Activated CD8-positive, alpha-beta memory T cell treated with anti-CD3 and anti-CD28 coated beads for 48 hours (primary cell): Measurements from ENCODE around the gene EHMT1.

Source experiments
- DNase-seq, 3 experiments: peaks; one replicate each; pipeline ENCODE4 v3.0.0-alpha.2; 2020; ENCODE audit warnings: low read depth in 2 of 3, low spot score in 2 of 3

The EHMT1 gene

GRCh38 chr9:137817236-137818200 lies 198.7 kb downstream of the EHMT1 start:
- DNase-seq = no peak

DNA sequence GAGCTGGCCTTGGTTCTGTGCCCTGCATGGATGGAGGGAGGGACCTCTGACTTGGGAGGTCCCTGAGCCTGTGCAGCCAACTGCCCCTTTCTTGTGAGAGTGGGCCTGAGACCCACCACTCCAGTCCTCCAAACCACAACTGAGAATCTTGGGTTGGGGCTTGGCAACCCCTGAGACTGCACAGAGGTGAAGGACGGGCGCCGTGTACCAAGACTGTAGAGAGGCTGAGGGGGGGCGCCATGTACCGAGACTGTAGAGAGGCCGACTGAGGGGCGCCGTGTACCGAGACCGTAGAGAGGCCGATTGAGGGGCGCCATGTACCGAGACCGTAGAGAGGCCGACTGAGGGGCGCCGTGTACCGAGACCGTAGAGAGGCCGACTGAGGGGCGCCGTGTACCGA lies 199.5 kb downstream of the EHMT1 start:
- no peak for DNase-seq

DNA sequence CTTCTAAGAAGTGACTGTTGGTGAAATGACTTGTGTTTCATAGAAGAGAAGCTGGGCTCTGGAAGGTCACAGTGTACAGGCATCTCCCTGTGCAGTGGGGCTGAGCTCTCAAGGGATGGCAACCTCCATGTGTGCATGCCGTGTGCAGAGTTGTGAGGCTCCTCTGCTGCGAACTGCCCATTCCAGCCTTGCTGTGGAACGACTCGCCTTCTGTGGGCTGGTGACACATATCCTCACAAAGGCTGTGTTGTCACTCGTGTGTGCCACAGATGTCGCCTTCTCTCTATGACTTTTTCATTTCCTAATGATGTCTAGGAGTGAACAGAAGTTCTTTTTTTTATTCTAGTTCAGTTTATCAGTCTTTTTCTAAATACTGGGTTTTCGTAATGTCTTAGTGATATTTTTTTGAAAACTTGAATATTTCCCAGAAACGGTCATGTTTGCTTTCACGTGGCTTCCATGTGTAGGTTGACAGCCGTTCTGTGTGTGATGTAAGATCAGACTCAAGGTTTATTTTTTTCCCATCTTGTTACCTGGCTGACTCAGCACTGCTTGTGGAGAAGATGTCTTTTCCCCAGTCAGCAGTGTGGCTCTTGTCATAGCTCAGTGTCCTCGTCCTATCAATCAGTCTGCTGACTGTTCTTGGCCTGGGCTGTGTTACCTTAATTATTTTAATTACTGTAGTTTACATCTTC lies 201.5 kb downstream of the EHMT1 start:
- DNase-seq = no peak

GRCh38 chr9:137823986-137824771 lies 205.4 kb downstream of the EHMT1 start:
- no peak for DNase-seq

DNA sequence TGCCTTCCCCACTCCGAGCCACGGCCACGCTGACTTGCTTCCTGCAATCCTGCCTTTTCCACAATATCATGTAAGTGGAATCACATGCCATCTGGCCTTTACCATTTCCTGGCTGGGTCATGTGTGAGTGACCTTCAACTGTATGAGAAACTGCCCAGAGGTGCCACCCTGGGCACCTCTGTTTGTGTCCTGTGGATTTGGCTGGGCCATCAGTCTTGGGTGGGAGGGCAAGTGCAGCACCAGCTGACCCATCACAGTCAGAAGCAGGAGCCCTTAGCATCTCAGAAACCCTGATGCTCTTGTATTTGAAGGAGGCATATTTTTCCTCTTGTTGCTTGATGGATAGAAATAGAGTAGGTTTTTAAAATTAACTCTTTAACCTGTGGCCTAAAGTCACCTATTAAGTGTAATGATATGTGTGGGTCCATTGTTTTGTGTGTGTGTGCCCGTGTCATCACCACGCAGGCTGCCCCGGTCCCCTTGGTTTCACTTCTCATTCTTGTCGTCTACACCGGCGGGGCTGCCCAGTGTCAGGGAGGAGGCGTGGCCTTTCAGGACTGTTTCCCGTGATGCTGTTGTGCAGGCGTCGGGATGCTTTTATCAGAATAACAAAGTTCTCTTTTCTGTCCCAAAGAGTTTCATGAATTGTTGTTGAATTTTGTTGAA lies 206.7 kb downstream of the EHMT1 start:
- no peak for DNase-seq

DNA sequence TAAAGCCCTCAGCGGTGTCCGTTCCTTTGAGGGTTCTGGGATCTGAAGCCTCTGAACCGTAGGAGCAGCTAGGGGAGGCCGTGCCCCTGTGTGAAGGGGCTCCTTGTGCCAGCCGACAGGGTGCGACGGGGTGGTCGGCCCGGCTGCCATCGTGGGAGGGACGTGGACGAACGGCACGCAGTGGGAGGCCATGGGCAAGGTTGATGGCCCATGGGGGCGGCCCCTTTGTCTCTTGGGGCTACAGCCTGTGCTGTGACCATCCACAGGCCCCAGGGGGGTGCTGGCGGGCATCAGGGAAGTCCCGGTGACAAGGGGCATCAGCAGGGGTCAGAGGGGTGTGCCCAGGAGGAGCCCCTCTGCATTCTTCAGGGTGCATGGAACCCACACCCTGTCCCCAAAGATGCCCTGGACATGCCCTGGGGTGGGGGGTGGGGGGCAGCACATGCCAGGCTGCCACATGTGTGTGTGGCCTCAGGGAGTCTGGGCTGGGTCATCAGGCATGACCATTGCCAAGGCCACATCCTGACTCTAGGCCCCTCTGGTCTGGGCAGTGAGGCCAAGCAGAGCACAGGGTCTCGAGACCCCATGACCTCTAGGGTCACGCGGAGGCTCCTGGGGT lies 209.2 kb downstream of the EHMT1 start:
- DNase-seq = no peak

DNA sequence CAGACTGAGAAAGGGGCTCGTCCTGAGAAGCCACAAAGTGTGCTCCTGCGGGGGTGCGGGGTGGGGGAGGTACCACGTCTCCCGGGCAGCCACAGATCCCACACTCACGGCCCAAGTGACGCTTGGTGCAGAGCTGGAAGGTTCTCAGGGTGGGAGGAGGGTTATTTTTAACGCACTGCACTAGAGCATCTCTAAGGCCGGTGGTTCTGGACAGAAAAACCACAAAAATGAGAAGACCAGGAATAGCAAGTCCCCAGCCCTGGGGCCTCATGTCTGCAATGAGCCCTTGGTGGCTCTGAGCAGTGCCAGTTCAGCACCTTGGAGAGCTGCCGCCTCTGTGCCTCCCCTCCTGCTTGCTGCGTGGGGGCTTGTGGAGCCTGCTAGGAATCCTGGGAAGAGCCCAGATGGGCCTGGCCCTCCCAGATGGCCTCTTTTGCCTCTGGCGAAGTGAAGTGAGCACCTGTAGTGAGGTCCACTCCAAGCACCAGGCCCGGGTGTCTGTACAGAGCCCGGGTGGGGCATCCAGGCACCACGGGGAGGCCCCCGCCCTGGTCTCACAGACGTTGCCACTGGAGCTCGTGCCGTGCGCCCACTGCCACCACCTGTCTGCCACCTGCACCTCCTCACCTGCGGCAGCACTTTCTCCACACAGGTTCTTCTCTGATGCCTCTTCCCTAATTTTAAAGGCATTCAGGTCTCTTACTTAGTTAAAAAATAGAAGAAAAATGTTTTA lies 209.9 kb downstream of the EHMT1 start:
- DNase-seq = no peak

DNA sequence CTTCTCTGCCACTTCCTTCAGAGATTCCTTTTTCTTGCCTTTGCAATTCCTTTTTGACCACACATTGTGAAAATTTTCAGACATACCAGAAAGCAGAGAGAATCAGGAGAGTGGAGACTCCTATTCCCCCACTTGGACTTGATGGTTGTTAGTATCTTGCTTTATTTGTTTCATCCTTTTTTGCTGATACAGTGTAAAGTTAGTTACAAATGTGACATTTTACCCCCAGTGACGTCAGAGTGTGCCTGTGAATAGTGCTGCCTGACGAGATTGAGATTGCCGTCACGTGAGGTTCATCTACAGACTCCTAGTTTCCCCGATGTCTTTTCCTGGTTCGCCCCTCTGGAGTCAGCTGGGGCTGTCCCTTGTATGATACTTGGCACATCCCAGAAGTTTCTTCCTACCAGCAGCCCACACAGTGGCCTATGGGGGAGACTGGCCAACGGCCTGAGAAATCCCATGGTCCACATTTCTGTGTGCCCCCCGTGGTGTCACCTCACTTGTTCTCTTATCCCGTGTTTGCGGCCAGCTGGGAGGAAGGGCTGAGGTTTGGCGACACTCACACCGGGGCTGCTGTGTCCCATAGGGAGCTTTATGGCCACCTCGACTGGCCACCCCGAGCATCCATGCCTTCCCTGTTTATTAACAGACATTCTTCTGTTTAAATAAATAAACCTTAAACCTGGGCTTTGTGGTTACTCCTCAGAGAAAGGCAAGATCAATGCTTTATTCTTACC lies 210.6 kb downstream of the EHMT1 start:
- DNase-seq = no peak

DNA sequence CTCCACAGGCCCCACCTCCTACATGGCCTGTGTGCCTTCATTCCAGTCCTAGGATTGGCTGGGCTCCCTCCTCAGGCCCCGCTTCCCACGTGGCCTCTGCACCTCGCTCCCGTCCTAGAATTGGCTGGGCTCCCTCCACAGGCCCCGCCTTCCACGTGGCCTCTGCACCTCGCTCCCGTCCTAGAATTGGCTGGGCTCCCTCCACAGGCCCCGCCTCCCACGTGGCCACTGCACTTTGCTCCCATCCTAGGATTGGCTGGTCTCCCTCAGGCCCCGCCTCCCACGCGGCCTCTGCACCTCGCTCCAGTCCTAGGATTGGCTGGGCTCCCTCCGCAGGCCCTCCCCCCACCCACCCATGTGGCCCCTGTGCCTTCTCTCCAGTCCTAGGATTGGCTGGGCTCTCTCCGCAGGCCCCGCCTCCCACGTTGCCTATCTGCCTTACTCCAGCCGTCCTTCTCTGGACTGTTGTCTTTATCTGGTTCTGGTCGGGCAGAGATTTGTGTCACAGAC lies 213.4 kb downstream of the EHMT1 start:
- no peak for DNase-seq

GRCh38 chr9:137832830-137833590 lies 214.2 kb downstream of the EHMT1 start:
- no peak for DNase-seq

DNA sequence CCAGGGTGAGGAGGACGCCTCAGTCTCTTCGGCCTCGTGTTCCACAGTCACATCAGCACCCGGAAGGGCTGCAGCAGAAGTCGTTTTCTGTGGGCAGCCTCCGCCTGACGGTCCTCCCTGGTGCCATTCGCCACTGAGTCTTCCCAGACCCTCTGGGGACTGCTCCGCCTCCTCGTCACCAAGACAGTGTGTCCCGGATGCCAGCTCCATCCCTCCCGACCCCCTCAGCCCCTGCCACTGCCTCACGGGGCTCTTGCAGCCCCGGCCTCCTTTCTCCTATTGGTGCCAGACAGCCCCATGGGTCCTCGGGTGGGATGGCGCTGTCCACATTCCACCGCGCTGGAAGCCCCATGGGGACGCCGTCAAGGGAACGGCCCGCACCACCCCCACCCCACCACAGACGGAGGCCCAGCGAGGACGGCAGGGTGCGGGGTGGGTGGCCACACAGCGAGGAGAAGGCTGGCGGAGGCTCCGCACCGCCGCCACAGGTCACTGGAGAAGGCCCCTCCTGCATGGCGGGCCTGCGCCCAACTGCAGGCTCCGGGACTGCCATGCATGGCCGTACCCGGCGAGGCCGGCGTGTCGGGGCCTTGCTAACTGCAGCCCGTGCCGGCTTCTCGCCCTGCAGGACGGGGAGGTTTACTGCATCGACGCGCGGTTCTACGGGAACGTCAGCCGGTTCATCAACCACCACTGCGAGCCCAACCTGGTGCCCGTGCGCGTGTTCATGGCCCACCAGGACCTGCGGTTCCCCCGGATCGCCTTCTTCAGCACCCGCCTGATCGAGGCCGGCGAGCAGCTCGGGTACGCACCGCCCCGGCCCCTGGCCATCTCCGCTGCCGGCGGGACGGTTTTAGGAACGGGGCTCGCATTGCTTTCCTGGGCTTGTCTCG lies 215.2 kb downstream of the EHMT1 start:
- no peak for DNase-seq

GRCh38 chr9:137834846-137835546 lies 216.2 kb downstream of the EHMT1 start:
- no peak for DNase-seq

DNA sequence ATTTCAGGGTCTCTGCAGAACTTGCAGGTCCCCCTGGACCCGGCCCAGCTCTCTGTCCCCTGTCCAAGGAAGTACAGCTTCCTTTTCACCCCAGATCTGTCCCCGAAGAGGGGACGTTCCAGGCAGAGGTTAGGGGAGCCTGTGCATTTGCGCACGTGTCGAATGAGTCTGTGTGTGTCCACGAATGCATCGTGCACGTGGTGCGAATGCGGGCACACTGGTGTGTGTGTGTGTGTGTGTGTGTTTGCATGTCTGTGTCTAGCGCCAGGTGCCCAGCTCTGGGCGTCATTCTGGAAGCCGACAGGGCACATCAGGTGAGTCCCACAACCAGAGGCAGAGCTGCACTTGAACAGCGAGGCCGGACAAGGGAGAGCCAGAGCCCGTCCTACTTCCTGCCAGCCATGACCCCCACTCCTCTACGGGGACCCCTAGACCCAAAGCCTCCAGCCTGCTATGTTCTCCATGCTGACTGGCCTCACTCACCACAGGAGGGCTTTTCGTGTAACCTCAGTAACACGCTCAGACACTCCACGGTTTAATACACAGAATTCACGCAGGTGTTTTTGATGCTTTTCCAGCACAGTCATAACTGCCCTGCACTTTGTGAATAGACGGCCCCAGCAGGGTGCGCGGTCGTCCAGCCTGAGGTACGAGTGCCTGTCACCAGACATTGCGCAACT lies 217.5 kb downstream of the EHMT1 start:
- DNase-seq = no peak

- no peak for DNase-seq
Observed at GRCh38 chr9:137836831-137837241, 218.0 kb downstream of the EHMT1 start.

- DNase-seq = no peak
Observed at GRCh38 chr9:137837345-137838278, 218.8 kb downstream of the EHMT1 start.
